GM19351 (cell line): ENCODE results near the gene DNAAF1.
A peak's percentile ranks its signal among the peaks of the same experiment; 100 is the strongest.
"Not testable (repeated sequence)": the region's sequence is repeated elsewhere in the genome, so short reads cannot be mapped to it uniquely, and the experiment has no call there.

Experiments
- ATAC-seq: cut with Tn5 transposase; IDR thresholded peaks from one replicate; pipeline ENCODE4 v1.9.1; 2021; ENCODE audit warnings: mild to moderate bottlenecking, moderate library complexity; ENCODE audit not compliant: unreplicated experiment

DNAAF1 gene

DNA sequence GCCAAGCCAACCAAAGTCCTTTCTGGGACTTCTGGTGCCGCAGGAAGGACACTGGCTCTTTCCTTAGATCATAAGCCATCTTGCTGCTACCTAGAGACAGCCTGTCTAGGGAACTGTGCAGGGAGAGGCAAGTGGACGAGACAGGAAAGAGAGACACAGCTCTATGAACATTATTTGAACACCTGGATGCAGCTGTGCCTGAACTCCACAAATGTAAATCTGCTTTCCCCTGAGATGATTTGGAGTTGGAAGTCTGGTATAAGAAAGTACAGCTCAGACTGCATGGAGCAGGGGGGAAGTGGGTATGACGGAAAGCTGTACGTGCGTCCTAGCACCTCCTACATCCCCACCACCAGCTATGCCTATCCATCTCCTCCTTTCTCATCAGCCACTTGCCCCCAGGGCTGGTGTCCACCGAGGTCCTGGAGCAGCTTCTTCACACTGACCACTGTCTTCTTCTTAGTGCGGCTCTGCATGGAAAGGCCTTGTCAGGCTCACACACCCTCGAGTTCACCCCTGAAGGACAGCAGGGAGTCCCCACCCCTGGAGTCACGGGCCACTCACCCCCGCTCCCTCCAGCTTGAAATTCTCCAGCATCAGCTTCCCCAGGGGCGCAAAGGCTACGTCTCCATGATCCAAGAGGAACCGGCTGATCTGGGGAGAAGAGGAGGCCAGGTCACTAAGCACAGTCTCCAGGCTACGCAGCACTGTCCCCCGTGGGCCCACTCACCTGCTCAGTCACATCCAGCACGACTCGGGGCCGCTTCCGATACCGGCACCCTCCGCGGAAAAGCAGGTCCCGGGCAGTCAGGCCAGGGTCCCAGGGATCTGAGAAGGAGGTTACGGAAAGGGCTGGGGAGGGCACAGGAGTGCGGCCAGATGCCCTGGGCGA is 37.8 kb downstream of the DNAAF1 start:
- ATAC-seq: no peak

DNA sequence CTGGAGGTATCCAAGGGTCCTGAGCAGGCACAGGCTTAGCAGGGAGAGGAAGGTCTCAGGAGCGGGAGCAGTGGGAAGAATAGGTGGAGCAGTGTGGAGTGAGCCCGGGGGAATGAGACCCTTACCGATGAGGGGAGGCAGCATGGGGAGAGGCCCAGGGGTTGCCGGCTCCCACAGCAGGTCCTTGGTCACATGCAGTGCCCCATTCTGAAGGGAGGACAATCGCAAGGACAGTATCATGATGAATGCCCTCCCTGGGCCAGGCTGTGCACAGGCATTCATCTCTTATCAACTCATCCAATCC is 38.4 kb downstream of the DNAAF1 start:
- ATAC-seq: no peak

DNA sequence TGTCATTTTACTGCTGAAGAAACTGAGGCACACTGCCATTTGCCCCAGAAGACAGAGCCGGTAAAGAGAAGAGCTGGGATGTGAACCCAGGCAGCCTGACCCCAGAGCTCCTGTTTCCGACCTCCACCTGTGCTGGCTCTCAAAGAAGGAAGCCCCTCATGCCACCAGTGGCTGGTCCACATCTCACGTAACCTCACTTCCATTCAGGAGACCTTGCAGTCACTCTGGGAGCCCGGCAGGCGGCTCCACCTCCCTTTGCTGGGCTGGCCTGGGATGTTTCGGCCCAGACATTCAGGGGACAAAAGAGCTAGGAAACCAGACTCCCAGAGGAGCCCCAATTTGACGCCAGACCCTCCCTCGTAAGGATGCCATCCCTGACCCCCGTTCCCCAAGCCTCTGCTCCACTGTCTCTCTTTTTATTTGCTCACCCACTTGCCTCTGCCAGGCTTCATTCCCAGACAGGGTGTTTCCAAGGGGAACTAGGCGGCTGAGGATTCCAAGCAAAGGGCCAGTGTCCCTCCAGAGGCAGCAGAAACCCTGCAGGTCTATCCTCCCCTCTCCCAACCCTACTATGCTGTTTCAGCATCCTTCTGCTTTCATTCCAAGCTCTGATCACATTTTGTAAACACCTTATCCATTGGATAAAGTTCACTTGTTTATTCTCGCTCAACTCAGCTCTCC is 38.9 kb downstream of the DNAAF1 start:
- no peak for ATAC-seq

DNA sequence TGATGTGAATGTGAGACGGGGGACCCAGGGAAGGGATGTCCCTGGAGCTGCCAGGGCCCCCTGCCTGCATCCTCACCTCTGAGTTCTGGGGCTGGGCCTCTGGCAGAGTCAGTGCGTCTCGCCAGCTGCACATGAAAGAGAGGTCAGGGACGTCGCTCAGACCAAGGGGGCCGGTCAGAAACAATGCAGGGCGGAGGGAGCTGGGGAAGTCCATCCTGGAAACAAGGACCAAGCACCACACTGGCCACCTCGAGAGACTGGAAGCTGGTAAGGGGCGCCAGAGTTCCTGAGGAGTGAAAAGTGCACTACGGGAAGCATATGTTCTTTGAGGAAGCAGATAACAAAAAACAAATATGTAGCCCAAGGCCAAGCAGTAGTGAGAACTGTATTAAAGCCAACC is 39.7 kb downstream of the DNAAF1 start:
- no peak for ATAC-seq

DNA sequence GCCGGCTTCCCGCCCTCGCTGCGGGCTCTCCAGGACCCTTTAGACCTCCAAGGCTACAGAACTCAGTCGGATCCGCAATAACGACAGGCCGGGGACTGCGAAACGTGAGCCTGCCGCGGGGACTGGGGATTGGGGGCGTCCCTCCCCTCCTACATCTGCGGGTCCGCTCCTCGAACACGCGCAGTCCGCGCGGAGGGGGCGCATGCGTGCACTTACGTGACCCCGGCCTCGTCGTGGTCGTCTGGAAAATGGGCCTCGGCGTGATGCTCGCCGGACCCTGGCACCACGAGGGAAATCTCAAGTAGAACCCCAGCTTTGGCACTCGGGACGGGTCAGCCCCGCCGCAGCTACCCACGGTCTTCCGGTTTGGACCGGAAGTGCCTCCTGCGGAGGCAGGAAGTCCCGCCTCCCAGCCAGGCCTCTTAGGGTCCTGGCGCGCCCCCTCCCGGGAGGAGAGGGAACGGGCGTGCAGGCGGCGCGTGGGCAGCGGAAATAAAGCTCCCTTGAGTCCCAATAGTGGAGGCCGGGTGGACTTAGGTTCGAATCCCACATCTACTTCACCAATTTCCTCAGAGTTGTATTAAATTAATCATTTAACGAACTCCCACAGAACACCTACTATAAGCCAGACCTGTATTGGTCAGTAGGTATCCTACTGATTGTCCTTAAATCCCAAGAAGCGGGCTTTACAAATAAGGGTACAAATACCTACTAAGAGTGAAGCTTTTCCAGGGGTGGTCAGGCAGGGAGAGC is 41.8 kb downstream of the DNAAF1 start, which contains the start of gene TAF1C:
TAF1C (minus strand) TSS at position 373 of the 753 bp plus-strand sequence. CDS start 2,069 bp downstream, outside the sequence.
- peak; percentile 96 for ATAC-seq

DNA sequence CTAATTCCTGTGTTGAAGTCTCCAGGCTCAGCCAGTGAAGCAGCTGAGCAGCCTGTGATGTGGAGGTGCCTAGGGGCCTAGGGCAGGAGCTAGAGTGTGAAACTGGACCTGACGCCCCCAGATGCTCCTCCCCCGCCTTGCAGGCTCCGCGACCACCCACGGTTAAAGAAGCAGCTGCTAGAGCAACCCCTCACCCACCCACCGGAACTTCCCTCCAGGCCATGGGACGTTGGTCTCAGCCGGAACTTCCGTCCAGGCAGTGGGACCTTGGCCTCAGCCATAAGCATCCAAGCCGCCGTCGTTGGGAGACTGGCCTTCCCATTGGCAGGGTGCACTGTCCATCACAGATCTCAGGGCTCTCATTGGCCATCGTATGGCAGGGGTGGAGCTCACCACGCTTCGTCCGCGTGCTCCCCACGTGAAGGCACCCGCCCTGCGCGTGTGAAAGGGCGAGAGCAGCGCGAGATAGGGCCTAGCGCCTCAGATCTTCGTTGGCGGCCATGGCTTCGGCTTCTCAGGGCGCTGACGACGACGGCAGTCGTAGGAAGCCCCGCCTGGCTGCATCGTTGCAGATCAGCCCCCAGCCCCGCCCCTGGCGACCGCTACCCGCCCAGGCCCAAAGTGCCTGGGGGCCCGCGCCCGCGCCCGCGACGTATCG is 45.8 kb downstream of the DNAAF1 start, which contains the start of gene ADAD2:
ADAD2 (plus strand) TSS at position 427 of the 658 bp plus-strand sequence; CDS start at position 501, 74 bp downstream.
- no peak for ATAC-seq

DNA sequence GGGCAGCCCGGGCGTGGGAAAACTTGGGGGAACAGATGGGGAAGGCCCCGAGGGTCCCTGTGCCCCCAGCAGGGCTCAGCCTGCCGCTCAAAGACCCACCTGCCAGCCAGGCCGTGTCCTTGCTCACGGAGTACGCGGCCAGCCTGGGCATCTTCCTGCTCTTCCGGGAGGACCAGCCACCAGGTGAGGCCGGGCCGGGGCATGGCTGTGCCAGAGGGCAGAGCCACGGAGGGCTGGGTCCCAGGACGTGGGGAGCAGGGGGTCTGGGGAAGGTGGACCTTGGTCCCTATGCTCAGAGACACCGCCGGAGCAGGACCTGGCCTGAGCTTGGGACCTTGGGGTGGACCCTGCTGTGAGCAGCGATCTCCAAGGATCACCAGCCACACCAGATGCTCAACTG is 46.4 kb downstream of the DNAAF1 start:
- no peak for ATAC-seq

DNA sequence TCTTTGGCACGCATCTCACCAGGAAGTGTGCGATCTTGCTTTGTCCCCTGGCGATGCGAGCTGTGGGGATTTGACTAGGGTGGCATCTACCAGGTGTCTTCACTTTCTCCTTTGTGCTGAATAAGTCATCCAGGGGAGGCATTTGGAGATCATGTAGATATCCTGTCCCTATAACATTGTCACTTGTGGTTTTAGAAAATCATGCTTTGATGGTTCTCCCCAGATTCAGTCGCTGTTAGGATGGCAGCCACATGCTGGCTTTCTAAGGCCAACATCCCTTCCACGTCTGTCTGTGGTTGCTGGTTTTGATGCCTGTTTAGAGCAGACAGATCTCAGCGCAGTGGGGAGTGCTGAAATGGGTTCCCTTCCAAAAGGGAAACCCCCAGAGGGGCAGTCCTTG is 48.4 kb downstream of the DNAAF1 start:
- ATAC-seq: no peak

DNA sequence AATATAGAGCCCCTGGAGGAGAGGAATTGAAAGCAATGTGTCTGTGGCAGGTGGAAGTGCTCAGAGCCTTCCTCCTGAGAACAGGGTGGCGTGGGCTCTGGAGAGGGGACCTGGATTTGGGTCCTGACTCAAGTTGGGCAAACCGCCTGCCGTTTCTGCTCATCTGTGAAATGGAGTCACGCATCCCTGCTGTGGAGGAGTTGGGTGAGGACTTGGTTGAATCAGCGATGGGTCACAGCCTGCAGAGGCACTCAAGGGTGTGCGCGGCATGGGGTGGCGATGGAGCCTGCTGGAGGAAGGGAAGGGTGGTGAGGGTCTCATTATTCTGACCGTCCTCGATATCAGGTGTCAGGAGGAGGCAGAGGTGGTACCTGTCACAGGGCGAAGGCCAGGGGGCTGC is 48.9 kb downstream of the DNAAF1 start:
- ATAC-seq: no peak

DNA sequence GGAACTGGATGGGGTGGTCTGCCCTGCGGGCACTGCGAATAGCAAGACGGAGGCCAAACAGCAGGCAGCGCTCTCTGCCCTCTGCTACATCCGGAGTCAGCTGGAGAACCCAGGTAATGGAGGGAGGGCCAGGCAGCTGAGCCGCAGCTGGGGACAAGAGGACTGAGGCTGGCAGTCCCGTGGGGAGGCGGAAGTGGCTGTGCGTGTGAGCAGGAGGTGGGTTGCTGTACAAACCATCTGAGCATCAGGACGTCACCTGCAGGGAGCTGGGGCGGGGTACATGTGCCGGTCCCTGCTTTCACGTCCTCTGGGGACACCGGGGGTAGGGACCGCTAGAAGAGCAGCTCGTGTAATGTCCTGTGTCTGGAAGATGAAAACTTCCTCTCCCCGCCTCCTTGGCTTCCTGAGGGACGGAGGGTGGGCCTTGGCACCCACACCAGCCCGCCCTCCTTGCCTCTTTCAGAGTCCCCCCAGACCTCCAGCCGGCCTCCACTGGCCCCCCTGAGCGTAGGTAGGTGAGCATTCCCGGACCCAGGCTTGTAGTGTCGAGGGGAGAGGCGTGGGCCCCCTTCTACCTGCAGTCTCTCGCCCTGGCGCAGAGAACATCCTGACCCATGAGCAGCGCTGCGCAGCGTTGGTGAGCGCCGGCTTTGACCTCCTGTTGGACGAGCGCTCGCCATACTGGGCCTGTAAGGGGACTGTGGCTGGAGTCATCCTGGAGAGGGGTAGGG is 49.5 kb downstream of the DNAAF1 start:
- ATAC-seq: peak; percentile 81

DNA sequence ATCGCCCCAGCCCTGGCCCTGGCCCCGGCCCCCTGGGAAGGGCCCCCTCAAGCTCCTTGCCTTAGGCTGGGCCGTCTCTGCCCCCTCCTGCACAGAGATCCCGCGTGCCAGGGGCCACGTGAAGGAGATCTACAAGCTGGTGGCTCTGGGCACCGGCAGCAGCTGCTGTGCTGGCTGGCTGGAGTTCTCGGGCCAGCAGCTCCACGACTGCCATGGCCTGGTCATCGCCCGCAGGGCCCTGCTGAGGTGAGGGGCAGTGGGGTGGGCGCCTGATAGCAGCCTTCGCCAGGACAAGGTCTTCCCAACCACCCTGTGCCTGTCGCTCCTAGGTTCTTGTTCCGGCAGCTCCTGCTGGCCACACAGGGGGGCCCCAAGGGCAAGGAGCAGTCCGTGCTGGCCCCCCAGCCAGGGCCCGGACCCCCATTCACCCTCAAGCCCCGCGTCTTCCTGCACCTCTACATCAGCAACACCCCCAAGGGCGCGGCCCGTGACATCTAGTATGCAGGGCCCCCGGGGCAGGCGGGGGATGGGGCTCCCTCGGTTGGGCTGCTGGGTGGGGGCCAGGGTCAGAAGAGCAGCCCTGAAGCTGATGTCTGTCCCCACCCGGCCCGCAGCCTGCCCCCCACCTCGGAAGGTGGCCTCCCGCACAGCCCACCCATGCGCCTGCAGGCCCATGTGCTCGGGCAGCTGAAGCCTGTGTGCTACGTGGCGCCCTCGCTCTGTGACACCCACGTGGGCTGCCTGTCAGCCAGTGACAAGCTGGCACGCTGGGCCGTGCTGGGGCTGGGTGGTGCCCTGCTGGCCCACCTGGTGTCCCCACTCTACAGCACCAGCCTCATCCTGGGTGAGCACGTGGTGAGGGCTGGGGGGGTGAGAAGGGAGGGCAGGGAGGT is 50.3 kb downstream of the DNAAF1 start:
- ATAC-seq: no peak

DNA sequence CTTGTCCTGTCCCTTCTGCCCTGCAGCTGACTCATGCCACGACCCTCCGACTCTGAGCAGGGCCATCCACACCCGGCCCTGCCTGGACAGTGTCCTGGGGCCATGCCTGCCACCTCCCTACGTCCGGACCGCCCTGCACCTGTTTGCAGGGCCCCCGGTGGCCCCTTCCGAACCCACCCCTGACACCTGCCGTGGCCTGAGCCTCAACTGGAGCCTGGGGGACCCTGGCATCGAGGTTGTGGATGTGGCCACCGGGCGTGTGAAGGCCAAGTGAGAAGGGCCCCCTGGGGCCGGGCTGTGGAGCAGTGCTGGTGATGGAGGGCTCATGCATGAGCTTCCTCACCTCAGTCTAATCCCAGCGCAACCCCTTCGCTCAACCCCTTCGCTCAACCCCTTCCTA is 51.0 kb downstream of the DNAAF1 start:
- no peak for ATAC-seq

DNA sequence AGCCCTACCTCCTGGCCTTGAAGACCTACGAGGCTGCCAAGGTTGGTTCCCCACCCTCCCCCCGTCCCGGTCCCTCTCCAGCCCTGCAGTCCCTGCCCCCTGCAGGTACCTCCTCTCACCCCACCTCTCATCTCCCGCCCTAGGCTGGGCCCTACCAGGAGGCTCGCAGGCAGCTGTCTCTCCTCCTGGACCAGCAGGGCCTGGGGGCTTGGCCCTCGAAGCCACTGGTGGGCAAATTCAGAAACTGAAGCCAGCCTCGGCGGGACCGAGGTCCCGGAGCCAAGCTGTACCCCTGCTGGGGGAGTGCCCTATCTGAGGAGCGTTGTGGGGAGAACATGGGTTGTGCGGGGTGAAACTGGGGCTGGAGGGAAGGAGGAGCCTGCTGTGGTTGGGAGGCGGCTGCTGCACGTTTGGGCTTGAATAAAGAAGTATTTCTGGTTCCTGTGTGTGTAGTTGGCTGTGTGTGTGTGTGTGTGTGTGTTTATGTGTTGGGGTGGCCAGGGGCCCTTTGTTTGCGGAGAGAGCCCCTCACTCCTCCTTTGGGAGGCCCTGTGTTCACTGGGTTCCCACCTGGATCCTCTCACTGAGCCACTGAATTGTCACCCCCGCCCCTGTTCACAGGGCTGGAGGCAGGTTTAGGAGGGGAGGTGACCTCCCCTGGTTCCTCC is 51.8 kb downstream of the DNAAF1 start:
- no peak for ATAC-seq

DNA sequence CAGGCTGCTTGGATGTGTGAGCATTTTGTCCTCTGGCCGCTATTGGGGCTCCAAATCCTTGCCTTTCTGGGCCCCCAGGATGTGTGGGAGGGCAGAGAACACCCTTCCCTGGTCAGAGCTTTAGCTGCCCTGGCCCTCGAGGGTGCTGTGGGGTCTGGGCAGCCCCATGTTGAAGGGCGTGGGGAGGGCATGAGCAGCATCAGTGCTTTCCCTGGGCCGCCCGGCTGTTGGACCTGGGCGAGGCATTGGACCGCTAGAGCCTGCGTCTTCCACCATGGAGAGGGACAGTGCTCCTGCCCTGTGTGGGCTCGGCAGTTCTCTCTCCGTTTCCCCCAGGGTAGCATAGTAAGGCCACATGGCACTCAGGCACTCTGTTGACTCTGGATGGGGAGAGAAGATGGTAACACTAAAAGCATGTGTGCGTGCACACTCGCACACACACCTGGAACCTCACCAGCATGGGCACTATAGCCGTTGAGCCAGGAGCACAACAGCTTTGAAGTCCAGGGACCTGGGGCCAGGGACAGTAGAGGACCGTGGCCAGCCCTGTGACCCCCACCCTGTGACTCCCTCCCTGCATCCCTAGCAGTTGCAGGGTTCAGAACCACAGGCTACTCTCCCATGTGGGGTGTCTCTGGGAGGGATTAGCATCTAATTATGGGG is 52.5 kb downstream of the DNAAF1 start:
- no peak for ATAC-seq

DNA sequence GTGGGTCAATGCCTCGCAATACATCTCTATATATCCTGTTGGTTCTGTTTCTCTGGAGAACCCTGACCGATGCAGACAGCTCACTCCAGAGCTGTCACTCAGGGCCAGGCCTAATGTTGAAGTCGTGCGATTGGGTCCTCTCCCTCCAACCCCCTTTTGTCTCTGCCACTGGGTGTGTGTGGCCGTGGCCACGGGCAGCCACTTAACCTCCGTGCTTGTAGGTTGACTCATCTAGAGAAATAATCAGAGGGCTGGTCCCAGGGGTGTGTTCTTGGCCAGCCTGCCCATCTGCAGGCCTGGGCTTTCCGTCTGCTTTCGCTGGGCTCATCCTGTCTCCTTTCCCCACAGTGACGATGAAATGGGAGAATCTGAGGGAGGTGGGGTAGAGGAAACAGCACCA is 53.3 kb downstream of the DNAAF1 start:
- ATAC-seq: no peak

DNA sequence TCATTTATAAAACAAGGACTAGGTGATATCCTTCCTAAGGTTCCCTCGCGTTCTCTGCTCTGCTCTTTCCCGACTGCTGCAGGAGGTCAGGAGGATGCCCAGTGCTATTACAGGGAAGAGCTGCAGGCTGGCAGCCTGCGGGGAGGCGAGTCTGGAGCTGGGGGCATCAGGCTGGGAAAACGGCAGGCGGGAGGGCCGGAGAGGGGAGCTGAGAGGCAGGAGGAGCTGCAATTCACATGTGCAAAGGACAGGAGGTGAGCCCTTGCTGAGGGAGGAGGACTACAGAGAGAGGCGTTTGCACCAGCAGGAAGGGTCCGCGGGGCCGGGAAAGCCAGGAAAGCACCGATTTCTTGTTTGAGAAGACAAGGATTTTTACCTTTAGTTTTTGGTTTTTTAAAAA is 54.0 kb downstream of the DNAAF1 start:
- ATAC-seq: no peak

DNA sequence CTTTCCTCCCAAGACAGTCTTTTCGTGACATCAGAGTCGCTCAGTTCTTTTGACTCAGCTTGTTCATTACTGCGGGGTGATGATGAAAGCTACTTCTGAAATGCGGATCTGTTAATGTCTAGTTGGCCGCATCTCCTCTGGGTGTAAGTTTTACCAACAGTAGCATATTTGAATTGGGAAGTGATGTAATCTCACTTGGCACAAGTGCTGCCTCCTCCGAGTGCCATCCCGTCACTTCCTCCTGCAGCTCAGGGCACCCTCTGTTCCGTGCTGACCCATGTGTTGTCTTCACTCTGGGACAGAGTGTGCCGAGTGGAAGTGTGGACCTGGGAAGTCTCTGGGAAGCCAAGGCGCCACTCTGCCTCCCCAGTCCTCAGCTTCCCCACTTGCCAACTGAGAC is 54.8 kb downstream of the DNAAF1 start:
- ATAC-seq: no peak

DNA sequence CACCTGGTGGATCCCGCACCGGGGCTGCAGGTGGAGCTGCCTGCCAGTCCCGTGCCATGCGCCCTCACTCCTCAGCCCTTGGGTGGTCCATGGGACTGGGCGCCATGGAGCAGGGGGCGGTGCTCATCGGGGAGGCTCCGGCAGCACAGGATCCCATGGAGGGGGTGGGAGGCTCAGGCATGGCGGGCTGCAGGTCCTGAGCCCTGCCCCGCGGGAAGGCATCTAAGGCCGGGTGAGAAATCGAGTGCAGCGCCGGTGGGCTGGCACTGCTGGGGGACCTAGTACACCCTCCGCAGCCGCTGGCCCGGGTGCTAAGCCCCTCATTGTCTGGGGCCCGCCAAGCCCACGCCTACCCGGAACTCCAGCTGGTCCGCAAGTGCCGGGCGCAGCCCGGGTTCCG is 59.4 kb downstream of the DNAAF1 start:
- ATAC-seq: not testable (repeated sequence)
